NCI-H748 (cell line): Measurements from ENCODE around the gene SLC38A1.

Experiments used
- DNase-seq: peaks from one replicate; lab custom pipeline; 2025; ENCODE audit not compliant: unreplicated experiment; lab: John Stamatoyannopoulos, UW

SLC38A1 gene

GRCh38 chr12:46144433-46144832 lies 124.4 kb downstream of the SLC38A1 start:
- no peak for DNase-seq

- DNase-seq, result no peak
Observed at GRCh38 chr12:46136249-46136648, 132.6 kb downstream of the SLC38A1 start.

GRCh38 chr12:46135750-46136149 lies 133.1 kb downstream of the SLC38A1 start:
- DNase-seq, result no peak

DNA sequence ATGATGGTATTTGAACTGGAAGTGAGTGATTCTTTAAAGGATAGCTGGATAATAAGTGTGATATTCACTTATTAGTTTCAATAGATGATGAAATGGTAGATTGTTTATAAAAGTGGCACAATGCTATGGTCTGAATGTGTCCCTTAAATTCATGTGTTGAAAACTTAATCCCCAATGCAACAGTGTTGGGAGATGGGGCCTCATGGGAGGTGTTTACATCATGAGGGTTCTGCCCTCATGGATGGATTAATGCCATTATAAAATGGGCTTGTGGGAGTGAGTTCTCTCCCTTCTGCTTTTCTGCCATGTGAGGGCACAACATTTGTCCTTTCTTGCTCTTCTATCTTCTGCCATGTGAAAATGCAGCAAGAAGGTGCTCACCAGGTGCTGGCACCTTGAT lies 134.0 kb downstream of the SLC38A1 start:
- no peak for DNase-seq

DNA sequence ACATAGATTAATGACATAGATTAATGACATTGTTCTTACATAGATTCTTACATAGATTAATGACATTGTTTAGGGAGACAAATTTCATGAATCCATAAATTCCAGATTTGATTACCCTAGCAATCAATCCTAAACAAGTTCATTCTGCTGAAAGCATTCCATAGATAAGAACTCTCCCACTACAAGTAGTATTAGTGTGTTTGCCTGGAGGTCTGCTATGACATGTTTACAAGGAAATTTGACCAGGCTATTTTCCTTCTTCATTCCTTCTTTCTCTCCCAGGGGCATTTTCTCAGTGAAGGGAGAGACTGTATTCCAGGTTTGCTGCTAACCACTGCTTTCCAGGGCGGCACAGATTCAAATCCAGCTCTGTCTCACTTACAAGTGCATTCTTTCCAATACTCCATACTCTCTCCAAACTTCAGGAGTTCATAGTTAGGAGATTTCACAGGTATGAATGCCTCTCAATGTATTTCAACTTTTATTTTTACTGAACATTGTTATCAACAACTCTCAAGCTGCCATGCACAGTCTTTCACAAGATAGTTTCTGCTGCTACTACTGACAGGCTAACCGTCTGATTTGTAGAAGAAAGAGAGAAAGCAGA lies 134.5 kb downstream of the SLC38A1 start:
- no peak for DNase-seq

DNA sequence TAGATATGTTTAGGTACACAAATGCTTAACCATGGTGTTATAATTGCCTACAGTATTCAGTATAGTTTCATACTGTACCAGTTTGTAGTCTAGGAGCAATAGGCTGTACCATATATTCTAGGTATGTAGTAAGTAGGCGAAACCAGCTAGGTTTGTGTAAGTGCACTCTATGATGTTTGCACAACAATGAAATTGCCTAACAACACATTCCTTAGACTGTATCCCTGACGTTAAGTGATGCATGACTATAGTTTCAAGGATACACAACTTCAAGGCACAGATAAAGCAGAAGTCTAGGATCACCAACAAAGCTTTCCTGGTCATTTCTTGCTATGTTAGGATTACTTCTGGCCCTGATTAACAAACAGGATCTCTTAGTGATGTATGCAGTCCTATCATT lies 135.1 kb downstream of the SLC38A1 start:
- DNase-seq, result no peak
